Motor neuron (in vitro differentiated cells): ENCODE data around the gene CD109. TPM values are rescaled to one million over a fixed set of nuclear protein-coding genes. Genes with fewer than 3 reads are reported as not detected.
"Not testable (repeated sequence)": the region's sequence is repeated elsewhere in the genome, so short reads cannot be mapped to it uniquely, and the experiment has no call there.

Experiments
- ATAC-seq, 8 experiments: fragments of 200-7000 bp; cut with Tn5 transposase; replicated peaks in 6 of 8; 2 replicates each; pipeline ENCODE4 v1.8.0; 2021; ENCODE audit warnings: mild to moderate bottlenecking in 8 of 8, moderate library complexity in 8 of 8
- H3K27ac ChIP-seq, 2 donors: fragments of 250-450 bp; sonication (Bioruptor Pico); 2 replicates each; pipeline ENCODE4 v1.9.0; 2021; ENCODE audit warnings: antibody characterized with exemption in 2 of 2, mild to moderate bottlenecking in 2 of 2, moderate library complexity in 1 of 2
- H3K4me1 ChIP-seq, 2 donors: fragments of 250-450 bp; sonication (Bioruptor Pico); replicated peaks in 1 of 2; 2 replicates each; pipeline ENCODE4 v1.6.1; 2021; ENCODE audit warnings: antibody characterized with exemption in 2 of 2, mild to moderate bottlenecking in 2 of 2, moderate library complexity in 1 of 2
- H3K4me3 ChIP-seq, 5 donors: fragments of 250-450 bp; sonication (Bioruptor Pico); 2 replicates each; pipeline ENCODE4 v1.9.0; 2021; ENCODE audit warnings: antibody characterized with exemption in 5 of 5, mild to moderate bottlenecking in 5 of 5, moderate library complexity in 4 of 5
- WGBS, 10 experiments: fragments of 450-650 bp; shearing (Covaris generic); methylation state at CpG; one replicate each; pipeline ENCODE4 v1.0.0; 2022; 5-methylcytosine and 5-hydroxymethylcytosine counted together
- in situ Hi-C, 9 experiments: fragments of 400-800 bp; cut with MboI; loops; one replicate each; pipeline ENCODE4 v1.15.0; 2021; ENCODE audit warnings: low sequenced_read_pairs in 9 of 9, low pct_unique_long_range_greater_than_20kb in 2 of 9; ENCODE audit not compliant: unreplicated experiment in 9 of 9
- total RNA-seq, 8 experiments: library from RNA; unstranded; fragments of 300-600 nt; gene quantifications; 2 replicates each; pipeline versions ENCODE4 v1.2.3 to v1.2.4, GENCODE V29; 2022

The CD109 gene
- total RNA-seq, 8 experiments from 2014 or later: 0.21 to 24.1 (median 5.2) TPM

GRCh38 chr6:73696966-73697655 is 1.1 kb downstream of the CD109 start:
- Histone ChIP-seq H3K27ac (no peak overlapping the region), H3K4me3 (no peak overlapping the region), H3K4me1 (no peaks in the 10 kb centered on the region)
- WGBS, 10 experiments: 5 to 100% (median 87%) methylated on average over 2 to 10 of the region's 10 CpGs
- ATAC-seq: no peak
- in situ Hi-C loops: no loop called here

DNA sequence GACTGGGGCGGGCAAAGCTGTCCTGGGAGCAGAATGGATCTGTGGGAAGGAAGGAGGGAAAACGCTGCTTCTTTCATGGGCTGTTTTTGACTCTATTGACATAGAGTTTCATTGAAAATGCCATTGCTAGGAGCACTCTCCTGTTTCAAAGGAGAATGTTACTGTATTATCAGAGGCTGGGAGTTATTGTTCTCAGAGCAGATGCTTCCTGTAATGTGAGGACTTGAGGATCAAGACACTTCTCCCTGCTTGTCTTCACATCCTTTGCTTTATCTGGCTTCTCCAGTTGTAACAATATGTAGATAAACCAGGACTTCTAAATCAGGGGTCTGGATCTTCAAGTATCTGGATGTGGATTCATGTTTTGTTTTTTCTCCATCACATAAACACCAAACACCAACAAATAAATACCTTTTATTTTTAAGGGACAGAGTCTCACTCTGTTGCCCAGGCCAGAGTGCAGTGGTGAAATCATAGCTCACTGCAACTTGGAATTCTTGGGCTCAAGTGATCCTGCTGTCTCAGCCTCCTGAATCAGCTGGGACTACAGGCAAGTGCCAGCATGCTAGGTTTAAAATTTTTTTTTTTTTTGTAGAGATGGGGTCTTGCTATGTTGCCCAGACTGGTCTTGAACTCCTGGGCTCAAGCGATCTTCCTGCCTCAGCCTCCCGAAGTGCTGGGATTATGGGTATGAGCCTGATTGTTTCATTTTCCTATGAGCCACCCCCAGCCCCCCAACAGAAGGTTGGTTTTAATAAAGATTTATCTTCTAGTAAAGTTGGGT is 3.9 kb downstream of the CD109 start:
- no peaks in the 10 kb centered on the region for H3K4me1 ChIP-seq
- peak in 1 of 8 experiments; percentile 43 for ATAC-seq
- no peak overlapping the region for H3K27ac ChIP-seq
- in situ Hi-C loops: no loop called here
- 38 to 100% (median 74%) methylated on average over 1 to 4 of the region's 4 CpGs; no CpG with 5 or more reads in 2 of the 10 experiments for WGBS, 10 experiments
- H3K4me3 ChIP-seq: no peak overlapping the region

DNA sequence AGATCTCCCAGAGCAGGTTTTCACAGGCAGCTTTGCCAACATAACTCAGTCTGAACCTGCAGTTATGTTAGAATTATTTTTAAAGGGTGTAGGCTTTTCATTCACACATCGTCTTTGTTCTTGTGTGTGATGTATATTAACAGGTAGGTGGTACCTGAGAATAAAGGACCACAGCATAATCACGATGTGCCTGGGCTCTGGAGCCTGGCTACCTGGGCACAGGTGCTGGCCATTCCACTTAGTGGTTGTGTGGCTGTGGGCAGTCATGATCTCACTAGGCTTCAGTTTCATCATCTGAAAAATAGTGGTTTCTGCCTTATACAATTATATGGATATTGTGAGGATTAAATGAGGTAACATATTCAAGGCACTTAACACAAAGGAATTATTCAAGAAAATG is 6.4 kb downstream of the CD109 start:
- no peak for ATAC-seq
- Histone ChIP-seq H3K4me1 (no peaks in the 10 kb centered on the region), H3K27ac (no peak overlapping the region), H3K4me3 (no peak overlapping the region)
- in situ Hi-C loops: no loop called here
- 80 to 100% (median 88%) methylated on average over 1 to 2 of the region's 2 CpGs; no CpG with 5 or more reads in 4 of the 10 experiments for WGBS, 10 experiments

- Histone ChIP-seq H3K4me3 (no peak overlapping the region), H3K27ac (no peak overlapping the region), H3K4me1 (no peaks in the 10 kb centered on the region)
- in situ Hi-C loops: no loop called here
- 13 to 100% (median 100%) methylated on average over 1 of the region's 1 CpG; no CpG with 5 or more reads in 4 of the 10 experiments for WGBS, 10 experiments
- ATAC-seq: peak in 3 of 8 experiments; percentile 44 to 74 (median 49)
Observed at GRCh38 chr6:73703466-73703865, 7.5 kb downstream of the CD109 start.

- no peaks in the 10 kb centered on the region for H3K4me1 ChIP-seq
- no peak overlapping the region for H3K27ac ChIP-seq
- 0 to 100% (median 72%) methylated on average over 1 to 5 of the region's 8 CpGs; no CpG with 5 or more reads in 2 of the 10 experiments for WGBS, 10 experiments
- ATAC-seq: peak in 3 of 8 experiments; percentile 44 to 82 (median 82)
- in situ Hi-C loops: no loop called here
- no peak overlapping the region for H3K4me3 ChIP-seq
Observed at GRCh38 chr6:73704260-73704659, 8.3 kb downstream of the CD109 start.

DNA sequence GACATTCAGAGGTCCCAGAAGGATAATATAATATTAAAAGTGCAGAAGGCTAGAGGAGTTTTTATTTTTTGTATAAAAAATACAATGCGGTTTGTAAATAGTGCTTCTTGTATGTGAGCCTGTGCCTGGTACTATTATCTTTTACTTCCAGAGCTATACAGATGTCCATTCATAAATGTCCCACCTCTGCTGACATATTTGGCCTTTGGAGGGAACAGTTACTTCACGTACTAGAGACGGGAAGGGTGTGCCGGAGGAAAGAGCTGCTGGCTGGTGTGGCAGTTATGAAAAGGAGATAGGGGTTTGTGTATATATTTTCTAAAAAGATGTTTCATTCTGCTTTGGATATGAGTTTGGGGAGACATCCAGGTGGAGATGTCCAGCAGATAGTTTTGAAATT is 8.8 kb downstream of the CD109 start:
- ATAC-seq: peak in 2 of 8 experiments; percentile 31 to 41
- H3K27ac ChIP-seq: no peak overlapping the region
- WGBS, 10 experiments: 6 to 100% (median 90%) methylated on average over 1 to 4 of the region's 4 CpGs; no CpG with 5 or more reads in 1 of the 10 experiments
- in situ Hi-C loops: no loop called here
- no peaks in the 10 kb centered on the region for H3K4me1 ChIP-seq
- no peak overlapping the region for H3K4me3 ChIP-seq

GRCh38 chr6:73706971-73707370 is 11.0 kb downstream of the CD109 start:
- Histone ChIP-seq H3K27ac (no peak overlapping the region), H3K4me1 (no peaks in the 10 kb centered on the region), H3K4me3 (no peak overlapping the region)
- in situ Hi-C loops: no loop called here
- WGBS, 10 experiments: 79 to 100% (median 89%) methylated on average over 2 to 9 of the region's 9 CpGs
- no peak for ATAC-seq

DNA sequence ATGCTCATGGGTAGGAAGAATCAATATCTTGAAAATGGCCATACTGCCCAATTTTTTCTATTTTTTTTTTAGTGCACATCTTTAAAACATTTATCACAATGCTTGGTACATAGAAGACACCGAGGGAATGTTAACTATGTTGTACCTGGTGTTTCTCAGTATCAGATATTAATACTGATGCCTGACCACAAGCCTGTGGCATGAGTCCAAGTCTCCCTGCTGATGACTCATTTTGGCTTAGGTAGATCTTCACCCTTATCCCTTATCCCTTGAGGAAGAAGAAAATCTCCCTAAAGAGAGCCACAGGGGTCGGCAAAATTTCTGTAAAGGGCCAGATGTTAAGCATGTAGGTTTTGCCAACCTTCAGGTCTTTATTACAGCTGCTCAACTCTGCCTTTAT is 14.5 kb downstream of the CD109 start:
- peak in 3 of 8 experiments; percentile 13 to 29 (median 21) for ATAC-seq
- H3K4me1 ChIP-seq: peaks cover 0 to 3% of the 10 kb centered on the region in 2 donors
- WGBS, 10 experiments: 0 to 100% (median 86%) methylated on average over 1 to 2 of the region's 2 CpGs; no CpG with 5 or more reads in 6 of the 10 experiments
- no peak overlapping the region for H3K4me3 ChIP-seq
- in situ Hi-C loops: no loop called here
- H3K27ac ChIP-seq: no peak overlapping the region

DNA sequence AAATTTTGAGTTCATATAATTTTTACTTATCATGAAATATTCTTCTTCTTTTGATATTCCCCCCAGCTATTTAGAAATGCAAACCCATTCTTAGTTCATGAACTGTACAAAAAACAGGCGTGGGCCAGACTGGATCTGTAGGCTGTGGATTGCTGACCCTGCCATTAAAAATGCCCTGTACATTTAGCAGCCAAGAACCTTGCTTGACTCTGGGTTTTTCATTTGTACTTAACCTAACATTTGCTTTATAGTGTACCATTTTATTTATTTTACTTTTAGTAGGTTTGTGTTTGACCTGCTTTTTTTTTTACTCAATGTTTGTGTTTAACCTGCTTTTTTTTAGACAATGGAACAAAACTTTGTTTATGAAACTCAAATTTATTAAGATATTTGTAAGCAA is 14.9 kb downstream of the CD109 start:
- WGBS, 10 experiments: 20 to 100% (median 92%) methylated on average over 1 of the region's 1 CpG; no CpG with 5 or more reads in 2 of the 10 experiments
- no peak overlapping the region for H3K4me3 ChIP-seq
- in situ Hi-C loops: no loop called here
- peak in 1 of 8 experiments; percentile 14 for ATAC-seq
- H3K4me1 ChIP-seq: peaks cover 0 to 3% of the 10 kb centered on the region in 2 donors
- no peak overlapping the region for H3K27ac ChIP-seq

GRCh38 chr6:73712535-73713173 is 16.7 kb downstream of the CD109 start:
- no peak overlapping the region for H3K4me3 ChIP-seq
- peaks cover 0 to 3% of the 10 kb centered on the region in 2 donors for H3K4me1 ChIP-seq
- 36 to 92% (median 83%) methylated on average over 2 to 5 of the region's 5 CpGs; no CpG with 5 or more reads in 3 of the 10 experiments for WGBS, 10 experiments
- in situ Hi-C loops: no loop called here
- H3K27ac ChIP-seq: no peak overlapping the region
- ATAC-seq: peak in 5 of 8 experiments; percentile 26 to 86 (median 78)

- Histone ChIP-seq H3K4me1 (peaks cover 0 to 3% of the 10 kb centered on the region in 2 donors), H3K4me3 (no peak overlapping the region), H3K27ac (no peak overlapping the region)
- ATAC-seq: no peak
- in situ Hi-C loops: no loop called here
- WGBS, 10 experiments: 55 to 100% (median 70%) methylated on average over 1 to 8 of the region's 8 CpGs; no CpG with 5 or more reads in 1 of the 10 experiments
Observed at GRCh38 chr6:73713426-73714147, 17.6 kb downstream of the CD109 start.

DNA sequence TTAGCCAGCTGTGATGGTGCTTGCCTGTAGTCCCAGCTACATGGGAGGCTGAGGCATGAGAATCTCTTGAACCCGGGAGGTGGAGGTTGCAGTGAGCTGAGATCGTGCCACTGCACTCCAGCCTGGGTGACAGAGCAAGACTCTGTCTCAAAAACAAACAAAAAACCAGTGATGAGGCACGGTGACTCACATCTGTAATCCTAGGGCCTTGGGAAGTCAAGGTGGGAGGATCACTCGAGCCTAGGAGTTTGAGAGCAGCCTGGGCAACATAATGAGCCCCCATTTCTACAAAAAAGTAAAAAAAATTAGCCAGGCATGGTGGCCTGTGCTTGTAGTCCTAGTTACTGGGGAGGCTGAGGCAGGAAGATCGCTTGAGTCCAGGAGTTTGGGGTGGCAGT is 19.1 kb downstream of the CD109 start:
- WGBS, 10 experiments: 40 to 100% (median 90%) methylated on average over 1 to 4 of the region's 5 CpGs; no CpG with 5 or more reads in 3 of the 10 experiments
- H3K4me1 ChIP-seq, in situ Hi-C loops, H3K4me3 ChIP-seq, H3K27ac ChIP-seq: not testable (repeated sequence)
- peak in 1 of 8 experiments; percentile 17 for ATAC-seq
